Sigmoid colon (tissue), 3 donors: Measurements from ENCODE around the gene TCF15.

Source experiments
- CTCF ChIP-seq, 4 experiments: fragments of 450-650 bp in 3 of 4; fragments of 200-600 bp in 1 of 4; IDR thresholded peaks; one replicate each; pipeline ENCODE4 v1.5.1; 2016 to 2019; ENCODE audit warnings: antibody characterized with exemption in 4 of 4, mild to moderate bottlenecking in 3 of 4, moderate library complexity in 2 of 4
- POLR2A ChIP-seq, 2 donors: fragments of 450-650 bp; IDR thresholded peaks; one replicate each; pipeline ENCODE4 v1.6.1; 2016; ENCODE audit warnings: antibody characterized with exemption in 2 of 2, mild to moderate bottlenecking in 2 of 2, moderate library complexity in 2 of 2

DNA sequence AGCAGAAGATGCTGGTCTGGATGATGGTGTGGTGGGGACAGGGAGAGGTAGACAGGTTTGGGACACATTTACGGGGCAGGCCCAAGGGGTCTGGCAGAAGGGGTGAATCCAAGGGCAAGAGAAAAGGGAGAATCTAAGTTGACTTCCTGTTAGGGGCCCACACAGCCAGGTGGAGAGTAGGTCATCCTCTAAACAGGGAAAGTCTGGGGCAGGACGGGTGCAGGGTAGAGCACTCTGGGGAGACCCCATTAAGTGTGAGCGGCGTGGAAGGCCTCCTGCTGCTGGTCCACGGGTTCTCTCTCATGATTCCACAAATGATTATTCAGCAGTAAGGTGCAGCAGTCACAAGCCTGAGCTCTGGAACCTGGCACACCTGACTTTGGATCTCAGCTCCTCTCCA, 40.2 kb upstream of the TCF15 start:
- TF ChIP-seq CTCF (IDR thresholded peaks at IDR 0.05) (no peak), POLR2A (IDR thresholded peaks at IDR 0.05) (no peak)
